Bronchial epithelial cell (primary cell): ENCODE results near the gene LAMC3. TPM values are rescaled to one million over a fixed set of nuclear protein-coding genes. Genes with fewer than 3 reads are reported as not detected.

Experiments
- DNase-seq: peaks from one replicate; pipeline ENCODE4 v3.0.0-alpha.2; 2010; ENCODE audit warnings: low read depth
- FAIRE-seq: peaks from 2 replicates; lab custom pipeline; 2011; peaks lifted over from hg19 to GRCh38; lab: Jason Lieb, UNC
- H3K27me3 ChIP-seq: 2 replicates; pipeline ENCODE4 v1.5.1; 2011; ENCODE audit warnings: low read length; ENCODE audit not compliant: control insufficient read depth, insufficient read depth
- H3K36me3 ChIP-seq: 2 replicates; pipeline ENCODE4 v1.5.1; 2011; ENCODE audit warnings: low read length; ENCODE audit not compliant: control insufficient read depth, insufficient read depth
- H3K4me3 ChIP-seq: 2 replicates; pipeline ENCODE4 v1.5.1; 2011; ENCODE audit warnings: mild to moderate bottlenecking, low read depth, low read length, control low read depth
- total RNA-seq: library from RNA; depleted of rRNA; stranded (reverse); fragments of >200 nt; gene quantifications from 2 replicates; pipeline ENCODE4 v1.2.1, GENCODE V29; 2014
- TF ChIP-seq, protein P1 (sequence below): IDR thresholded peaks from 2 replicates; pipeline ENCODE4 v1.5.1; 2011; ENCODE audit warnings: mild to moderate bottlenecking, moderate library complexity, low read length, control low read depth, inconsistent platforms; ENCODE audit not compliant: insufficient read depth, severe bottlenecking

The LAMC3 gene
- total RNA-seq, 1 donor from 2014 or later = not detected

DNA sequence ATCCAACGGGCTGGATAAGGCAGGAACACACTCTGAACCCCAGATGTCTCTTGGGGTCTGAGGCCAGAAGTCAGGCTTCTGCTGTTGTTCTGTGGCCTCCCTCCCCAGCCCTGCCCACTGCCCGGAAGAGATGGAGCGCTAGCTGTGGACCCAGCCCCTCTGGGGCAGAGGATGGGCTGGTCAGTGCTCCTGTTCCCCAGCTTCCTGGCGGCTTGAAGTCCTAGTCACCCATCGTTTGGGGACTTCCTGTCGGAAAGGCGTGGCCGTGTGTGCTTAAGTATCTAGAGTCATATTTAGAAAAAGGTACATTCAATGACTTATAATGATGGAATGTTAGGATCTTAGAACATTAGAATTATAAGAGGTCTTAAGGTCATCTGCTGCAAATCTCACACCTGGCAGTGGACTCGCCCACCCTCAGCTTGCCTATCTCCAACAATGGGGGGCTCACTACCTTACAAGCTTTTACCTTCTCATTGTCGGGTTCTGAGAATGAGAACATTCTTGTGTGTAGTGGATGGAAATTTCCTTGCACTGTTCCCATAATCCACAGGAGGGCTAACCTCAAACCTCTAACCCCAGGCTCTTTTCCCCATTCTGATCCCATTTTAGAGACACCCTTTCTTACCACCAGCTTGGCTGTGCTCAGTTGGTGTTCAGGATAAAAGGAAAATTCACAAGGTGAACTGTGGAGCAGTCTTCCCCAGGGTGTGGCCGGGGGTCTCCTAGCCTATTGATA is 74.0 kb downstream of the LAMC3 start:
- FAIRE-seq = no peak
- DNase-seq = no peak
- Histone ChIP-seq H3K4me3 (no peak overlapping the region), H3K36me3 (no peaks in the 10 kb centered on the region), H3K27me3 (peaks cover 4% of the 10 kb centered on the region)
- TF ChIP-seq, protein P1, sequence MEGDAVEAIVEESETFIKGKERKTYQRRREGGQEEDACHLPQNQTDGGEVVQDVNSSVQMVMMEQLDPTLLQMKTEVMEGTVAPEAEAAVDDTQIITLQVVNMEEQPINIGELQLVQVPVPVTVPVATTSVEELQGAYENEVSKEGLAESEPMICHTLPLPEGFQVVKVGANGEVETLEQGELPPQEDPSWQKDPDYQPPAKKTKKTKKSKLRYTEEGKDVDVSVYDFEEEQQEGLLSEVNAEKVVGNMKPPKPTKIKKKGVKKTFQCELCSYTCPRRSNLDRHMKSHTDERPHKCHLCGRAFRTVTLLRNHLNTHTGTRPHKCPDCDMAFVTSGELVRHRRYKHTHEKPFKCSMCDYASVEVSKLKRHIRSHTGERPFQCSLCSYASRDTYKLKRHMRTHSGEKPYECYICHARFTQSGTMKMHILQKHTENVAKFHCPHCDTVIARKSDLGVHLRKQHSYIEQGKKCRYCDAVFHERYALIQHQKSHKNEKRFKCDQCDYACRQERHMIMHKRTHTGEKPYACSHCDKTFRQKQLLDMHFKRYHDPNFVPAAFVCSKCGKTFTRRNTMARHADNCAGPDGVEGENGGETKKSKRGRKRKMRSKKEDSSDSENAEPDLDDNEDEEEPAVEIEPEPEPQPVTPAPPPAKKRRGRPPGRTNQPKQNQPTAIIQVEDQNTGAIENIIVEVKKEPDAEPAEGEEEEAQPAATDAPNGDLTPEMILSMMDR = no peak

DNA sequence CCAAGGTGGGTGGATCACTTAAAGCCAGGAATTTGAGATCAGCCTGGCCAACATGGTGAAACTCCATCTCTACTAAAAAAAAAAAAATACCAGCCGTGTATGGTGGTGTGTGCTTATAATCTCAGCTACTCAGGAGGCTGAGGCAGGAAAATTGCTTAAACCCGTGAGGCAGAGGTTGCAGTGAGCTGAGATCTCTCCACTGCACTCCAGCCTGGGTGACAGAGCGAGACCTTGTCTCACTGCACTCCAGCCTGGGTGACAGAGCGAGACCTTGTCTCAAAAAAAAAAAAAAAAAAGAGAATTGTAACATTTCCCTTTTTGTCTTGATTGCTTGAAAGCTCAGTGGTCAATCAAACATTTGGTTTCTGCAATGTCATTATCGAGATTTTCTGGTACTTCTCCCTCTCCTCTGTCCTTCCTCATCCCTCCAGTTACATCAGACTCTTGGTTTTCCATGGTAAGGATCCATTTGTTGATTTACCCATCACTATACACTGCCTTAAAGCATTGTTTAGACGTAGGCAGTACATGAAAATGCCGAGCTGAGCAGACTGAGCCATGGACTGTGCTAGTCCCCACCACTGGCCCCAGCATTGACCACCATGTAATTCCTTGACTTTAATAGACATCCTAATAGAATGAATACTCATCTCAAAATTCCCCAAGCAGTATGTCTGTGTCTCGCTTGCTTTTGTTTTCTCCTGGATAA is 75.8 kb downstream of the LAMC3 start:
- TF ChIP-seq, protein P1 = no peak
- no peak for FAIRE-seq
- H3K27me3 ChIP-seq = no peaks in the 10 kb centered on the region

DNA sequence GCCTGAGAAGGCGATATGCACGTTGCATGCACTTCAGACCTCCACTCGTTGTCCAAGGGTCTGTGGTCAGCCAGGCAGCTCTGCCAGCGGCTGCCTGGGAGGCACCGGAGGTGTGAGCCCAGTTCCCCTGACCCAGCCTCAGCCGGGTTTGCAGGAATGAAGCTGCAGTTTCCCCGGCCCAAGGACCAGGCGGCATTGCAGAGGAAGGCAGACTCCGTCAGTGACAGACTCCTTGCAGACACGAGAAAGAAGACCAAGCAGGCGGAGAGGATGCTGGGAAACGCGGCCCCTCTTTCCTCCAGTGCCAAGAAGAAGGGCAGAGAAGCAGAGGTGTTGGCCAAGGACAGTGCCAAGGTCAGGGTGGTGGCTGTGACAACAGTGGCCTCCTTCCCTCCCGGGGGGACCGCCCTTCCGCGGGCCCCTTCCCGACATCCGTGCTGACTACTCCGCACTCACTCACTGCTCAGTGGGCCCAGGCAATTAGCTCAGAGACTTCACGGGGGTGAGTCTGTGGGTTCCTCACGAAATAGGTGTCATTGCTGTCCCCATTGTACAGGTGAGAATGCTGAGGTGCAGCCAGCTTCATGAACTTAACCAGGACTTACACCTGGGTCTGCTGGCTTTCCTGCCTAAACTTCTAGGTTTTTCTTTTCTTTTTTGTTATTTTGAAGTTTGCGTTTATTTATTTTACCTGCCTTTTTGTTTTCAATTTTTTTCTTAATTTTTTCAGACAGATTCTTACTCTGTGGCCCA is 76.6 kb downstream of the LAMC3 start:
- Histone ChIP-seq H3K27me3 (no peaks in the 10 kb centered on the region), H3K4me3 (no peak overlapping the region), H3K36me3 (no peaks in the 10 kb centered on the region)
- TF ChIP-seq, protein P1 = no peak
- DNase-seq (no peak), FAIRE-seq (no peak)

More for the DNA sequence above, 75.8 kb downstream of the LAMC3 start:
- DNase-seq = no peak
- Histone ChIP-seq H3K36me3 (no peaks in the 10 kb centered on the region), H3K4me3 (no peak overlapping the region)

DNA sequence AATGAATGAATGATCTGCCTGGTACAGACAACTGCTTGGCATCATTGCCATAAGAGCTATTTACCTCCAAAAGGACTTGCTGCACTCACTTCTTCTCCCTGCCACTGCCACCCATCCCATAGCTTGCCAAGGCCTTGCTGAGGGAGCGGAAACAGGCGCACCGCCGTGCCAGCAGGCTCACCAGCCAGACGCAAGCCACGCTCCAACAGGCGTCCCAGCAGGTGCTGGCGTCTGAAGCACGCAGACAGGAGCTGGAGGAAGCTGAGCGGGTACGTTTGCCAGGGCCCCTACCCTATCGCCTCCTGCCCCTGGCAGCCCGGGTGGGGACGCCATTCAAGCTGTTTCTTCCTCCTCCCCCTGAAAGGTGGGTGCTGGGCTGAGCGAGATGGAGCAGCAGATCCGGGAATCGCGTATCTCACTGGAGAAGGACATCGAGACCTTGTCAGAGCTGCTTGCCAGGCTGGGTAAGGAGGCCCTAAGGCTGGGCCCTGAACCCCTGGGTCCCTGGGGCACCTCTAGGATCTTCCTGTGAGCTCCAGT is 78.5 kb downstream of the LAMC3 start:
- DNase-seq = no peak
- H3K27me3 ChIP-seq = no peaks in the 10 kb centered on the region
- TF ChIP-seq, protein P1 = no peak
- no peak for FAIRE-seq
- H3K36me3 ChIP-seq = no peaks in the 10 kb centered on the region
- H3K4me3 ChIP-seq = no peak overlapping the region

DNA sequence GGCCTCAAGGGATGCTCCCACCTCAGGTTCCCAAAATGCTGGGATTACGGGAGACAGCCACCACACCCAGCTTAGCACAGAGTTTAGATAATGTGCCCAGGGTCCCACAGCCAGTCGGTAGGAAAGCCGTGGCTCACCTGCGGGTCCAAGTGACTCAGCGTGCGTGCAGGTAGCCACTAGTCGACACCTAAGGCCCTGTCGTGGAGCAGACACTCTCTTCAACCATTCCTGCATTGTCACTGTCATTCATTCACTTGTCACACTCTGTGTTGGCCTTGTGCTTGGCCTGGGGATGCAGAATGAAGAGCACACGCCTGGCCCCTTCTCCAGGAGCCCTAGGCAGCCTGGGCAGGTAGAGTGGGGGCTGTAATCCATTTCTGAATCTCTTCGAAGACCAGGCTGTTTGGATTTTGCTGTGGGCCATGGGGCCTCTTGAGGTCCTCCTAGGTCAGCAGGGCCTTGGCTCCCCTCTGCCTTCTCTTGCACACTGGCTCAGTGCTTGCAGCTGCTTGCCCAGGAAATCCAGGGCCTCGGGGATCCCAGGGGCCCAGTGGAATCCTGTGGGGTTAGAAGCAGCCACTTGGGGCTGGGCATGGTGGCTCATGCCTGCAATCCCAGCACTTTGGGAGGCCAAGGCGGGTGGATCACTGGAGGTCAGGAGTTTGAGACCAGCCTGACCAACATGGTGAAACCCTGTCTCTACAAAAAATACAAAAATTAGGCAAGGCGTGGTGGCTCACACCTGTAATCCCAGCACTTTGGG is 81.2 kb downstream of the LAMC3 start:
- no peaks in the 10 kb centered on the region for H3K36me3 ChIP-seq
- DNase-seq (no peak), FAIRE-seq (no peak)
- H3K27me3 ChIP-seq = no peaks in the 10 kb centered on the region
- H3K4me3 ChIP-seq = no peak overlapping the region
- TF ChIP-seq, protein P1 = no peak
